Panc1 (cell line): ENCODE measurements around the gene PRSS33. TPM values are rescaled to one million over a fixed set of nuclear protein-coding genes. Genes with fewer than 3 reads are reported as not detected.

Experiments
- ATAC-seq: fragments of 200-7000 bp; cut with Tn5 transposase; 2 replicates; pipeline ENCODE4 v1.9.1; 2020; ENCODE audit warnings: mild to moderate bottlenecking, moderate library complexity
- BruUV-seq: library from RNA; stranded (reverse); fragments of 400-500 nt; replicated peaks from 2 replicates; lab custom pipeline; 2021; lab: Mats Ljungman, UMichigan
- CTCF ChIA-PET: fragments of 300-600 bp; sonication (Branson Sonifier 250); formaldehyde crosslinking; loops from one replicate; lab custom pipeline; 2022; ENCODE audit warnings: antibody characterized with exemption; lab: Charles Lee
- POLR2A ChIA-PET: fragments of 300-600 bp; sonication (Branson Sonifier 250); formaldehyde crosslinking; loops from one replicate; lab custom pipeline; 2022; ENCODE audit warnings: antibody characterized with exemption; lab: Charles Lee
- DNase-seq: peaks from one replicate; pipeline ENCODE4 v3.0.0-alpha.2; 2010; ENCODE audit warnings: low read depth, low spot score
- H3K27ac ChIP-seq: 2 replicates; pipeline ENCODE4 v1.5.1; 2011; ENCODE audit warnings: mild to moderate bottlenecking, low read length, inconsistent platforms
- H3K27me3 ChIP-seq: fragments of 200-500 bp; sonication (Bioruptor generic); 2 replicates; pipeline ENCODE4 v1.6.0; 2014; ENCODE audit warnings: low read length, inconsistent platforms; ENCODE audit not compliant: control insufficient read depth, insufficient read depth
- H3K36me3 ChIP-seq: fragments of 200-500 bp; sonication (Bioruptor generic); 2 replicates; pipeline ENCODE4 v1.5.1; 2014; ENCODE audit warnings: inconsistent platforms, mild to moderate bottlenecking, low read length, moderate library complexity; ENCODE audit not compliant: control insufficient read depth, insufficient read depth
- H3K4me1 ChIP-seq: 2 replicates; pipeline ENCODE4 v1.5.1; 2011; ENCODE audit warnings: inconsistent platforms, mild to moderate bottlenecking, low read length, moderate library complexity; ENCODE audit not compliant: control insufficient read depth, insufficient read depth
- H3K4me3 ChIP-seq, 2 experiments: 2 replicates each; pipeline ENCODE4 v1.5.1; 2011 to 2012; ENCODE audit warnings: low read depth in 2 of 2, low read length in 2 of 2, mild to moderate bottlenecking in 2 of 2, inconsistent platforms in 1 of 2, moderate library complexity in 1 of 2
- H3K9me3 ChIP-seq: fragments of 200-500 bp; sonication (Bioruptor generic); 2 replicates; pipeline ENCODE4 v1.5.1; 2014; ENCODE audit warnings: low read depth, mild to moderate bottlenecking, inconsistent platforms, low read length, moderate library complexity; ENCODE audit not compliant: control insufficient read depth, insufficient read depth
- POLR2AphosphoS5 ChIP-seq: IDR thresholded peaks from 2 replicates; pipeline ENCODE4 v1.6.1; 2012; ENCODE audit warnings: mild to moderate bottlenecking, low read depth, low read length, moderate library complexity
- SIN3A ChIP-seq: IDR thresholded peaks from 2 replicates; pipeline ENCODE4 v1.6.1; 2012; ENCODE audit warnings: low read depth, mild to moderate bottlenecking, low read length, moderate library complexity, borderline replicate concordance; ENCODE audit not compliant: insufficient read depth
- TCF7L2 ChIP-seq: IDR thresholded peaks from 2 replicates; pipeline ENCODE4 v1.6.1; 2011; ENCODE audit warnings: mild to moderate bottlenecking, low read depth, low read length, inconsistent platforms
- in situ Hi-C: cut with HindIII; loops from 2 replicates; pipeline ENCODE4 v1.10.0; 2016; ENCODE audit warnings: low sequenced_read_pairs, low pct_unique_long_range_greater_than_20kb
- intact Hi-C: fragments of 100-400 bp; cut with micrococcal nuclease; formaldehyde crosslinking; loops from one replicate; pipeline ENCODE4 v1.10.0; 2022; ENCODE audit not compliant: unreplicated experiment
- total RNA-seq: library from RNA; stranded (reverse); gene quantifications from one replicate; pipeline ENCODE4 v1.2.1, GENCODE V29; 2021; ENCODE audit not compliant: unreplicated experiment
- TF ChIP-seq, protein P1 (sequence below): fragments of 450-650 bp; IDR thresholded peaks from 2 replicates; pipeline ENCODE4 v1.5.1; 2017; ENCODE audit warnings: mild to moderate bottlenecking
- TF ChIP-seq, protein P2 (sequence below), 2 experiments: IDR thresholded peaks; 2 replicates each; pipeline ENCODE4 v1.6.1; 2011 to 2012; ENCODE audit warnings: low read depth in 2 of 2, control low read depth in 1 of 2, low read length in 1 of 2, mild to moderate bottlenecking in 1 of 2, moderate library complexity in 1 of 2; ENCODE audit not compliant: insufficient read depth in 1 of 2

Gene PRSS33
- total RNA-seq, 1 experiment from 2014 or later: 0.59 TPM

DNA sequence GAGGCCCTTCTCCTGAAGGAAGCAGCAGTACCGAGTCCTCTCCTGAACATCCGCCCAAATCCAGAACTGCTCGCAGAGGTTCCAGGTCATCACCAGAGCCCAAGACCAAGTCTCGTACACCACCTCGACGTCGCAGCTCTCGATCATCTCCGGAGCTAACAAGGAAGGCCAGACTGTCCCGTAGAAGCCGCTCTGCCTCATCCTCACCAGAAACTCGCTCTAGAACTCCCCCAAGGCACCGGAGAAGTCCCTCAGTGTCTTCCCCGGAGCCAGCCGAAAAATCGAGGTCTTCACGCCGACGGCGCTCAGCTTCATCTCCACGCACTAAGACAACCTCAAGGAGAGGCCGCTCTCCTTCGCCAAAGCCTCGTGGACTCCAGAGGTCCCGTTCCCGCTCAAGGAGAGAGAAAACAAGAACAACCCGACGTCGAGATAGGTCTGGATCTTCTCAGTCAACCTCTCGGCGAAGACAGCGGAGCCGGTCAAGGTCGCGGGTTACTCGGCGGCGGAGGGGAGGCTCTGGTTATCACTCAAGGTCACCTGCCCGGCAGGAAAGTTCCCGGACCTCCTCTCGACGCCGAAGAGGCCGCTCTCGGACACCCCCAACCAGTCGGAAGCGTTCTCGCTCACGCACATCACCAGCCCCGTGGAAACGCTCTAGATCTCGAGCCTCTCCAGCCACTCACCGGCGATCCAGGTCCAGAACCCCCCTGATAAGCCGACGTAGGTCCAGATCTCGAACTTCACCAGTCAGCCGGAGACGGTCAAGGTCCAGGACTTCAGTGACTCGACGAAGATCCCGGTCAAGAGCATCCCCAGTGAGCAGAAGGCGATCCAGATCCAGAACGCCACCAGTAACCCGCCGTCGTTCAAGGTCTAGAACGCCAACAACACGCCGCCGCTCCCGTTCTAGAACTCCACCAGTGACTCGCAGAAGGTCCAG is 21.6 kb downstream of the PRSS33 start:
- no peak for TF ChIP-seq TCF7L2
- peak; percentile 44; the same call in 1 of the 2 replicates for TF ChIP-seq POLR2AphosphoS5
- CTCF ChIA-PET: no interaction called here
- POLR2A ChIA-PET: no interaction called here
- peaks cover 41% of the 10 kb centered on the region for H3K36me3 ChIP-seq
- no peaks in the 10 kb centered on the region for H3K27me3 ChIP-seq
- no peak for ATAC-seq
- in situ Hi-C loops (no loop called here), intact Hi-C loops (no loop called here)
- H3K27ac ChIP-seq: no peak overlapping the region
- peaks cover 44% of the 10 kb centered on the region for H3K4me1 ChIP-seq
- no peak overlapping the region for H3K4me3 ChIP-seq
- DNase-seq: no peak
- no TSS peak for BruUV-seq
- no peaks in the 10 kb centered on the region; the same call in 1 of the 2 replicates for H3K9me3 ChIP-seq

DNA sequence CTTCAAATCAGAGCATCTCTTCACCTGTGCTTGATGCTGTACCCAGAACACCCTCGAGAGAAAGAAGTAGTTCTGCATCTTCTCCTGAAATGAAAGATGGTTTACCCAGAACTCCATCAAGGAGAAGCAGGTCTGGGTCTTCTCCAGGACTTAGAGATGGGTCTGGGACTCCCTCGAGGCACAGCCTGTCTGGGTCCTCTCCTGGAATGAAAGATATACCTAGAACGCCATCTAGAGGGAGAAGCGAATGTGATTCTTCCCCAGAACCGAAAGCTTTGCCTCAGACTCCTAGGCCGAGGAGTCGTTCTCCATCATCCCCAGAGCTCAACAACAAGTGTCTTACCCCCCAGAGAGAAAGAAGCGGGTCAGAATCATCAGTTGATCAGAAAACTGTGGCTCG is 22.6 kb downstream of the PRSS33 start:
- ChIA-PET CTCF (no interaction called here), POLR2A (no interaction called here)
- no peak for DNase-seq
- ATAC-seq: no peak
- intact Hi-C loops: no loop called here
- peak overlapping the region; percentile 35; the same call in 1 of the 2 replicates for H3K27ac ChIP-seq
- in situ Hi-C loops: no loop called here
- TF ChIP-seq, protein P1, sequence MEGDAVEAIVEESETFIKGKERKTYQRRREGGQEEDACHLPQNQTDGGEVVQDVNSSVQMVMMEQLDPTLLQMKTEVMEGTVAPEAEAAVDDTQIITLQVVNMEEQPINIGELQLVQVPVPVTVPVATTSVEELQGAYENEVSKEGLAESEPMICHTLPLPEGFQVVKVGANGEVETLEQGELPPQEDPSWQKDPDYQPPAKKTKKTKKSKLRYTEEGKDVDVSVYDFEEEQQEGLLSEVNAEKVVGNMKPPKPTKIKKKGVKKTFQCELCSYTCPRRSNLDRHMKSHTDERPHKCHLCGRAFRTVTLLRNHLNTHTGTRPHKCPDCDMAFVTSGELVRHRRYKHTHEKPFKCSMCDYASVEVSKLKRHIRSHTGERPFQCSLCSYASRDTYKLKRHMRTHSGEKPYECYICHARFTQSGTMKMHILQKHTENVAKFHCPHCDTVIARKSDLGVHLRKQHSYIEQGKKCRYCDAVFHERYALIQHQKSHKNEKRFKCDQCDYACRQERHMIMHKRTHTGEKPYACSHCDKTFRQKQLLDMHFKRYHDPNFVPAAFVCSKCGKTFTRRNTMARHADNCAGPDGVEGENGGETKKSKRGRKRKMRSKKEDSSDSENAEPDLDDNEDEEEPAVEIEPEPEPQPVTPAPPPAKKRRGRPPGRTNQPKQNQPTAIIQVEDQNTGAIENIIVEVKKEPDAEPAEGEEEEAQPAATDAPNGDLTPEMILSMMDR: no peak; the same call in 1 of the 2 replicates
- TF ChIP-seq, protein P2, sequence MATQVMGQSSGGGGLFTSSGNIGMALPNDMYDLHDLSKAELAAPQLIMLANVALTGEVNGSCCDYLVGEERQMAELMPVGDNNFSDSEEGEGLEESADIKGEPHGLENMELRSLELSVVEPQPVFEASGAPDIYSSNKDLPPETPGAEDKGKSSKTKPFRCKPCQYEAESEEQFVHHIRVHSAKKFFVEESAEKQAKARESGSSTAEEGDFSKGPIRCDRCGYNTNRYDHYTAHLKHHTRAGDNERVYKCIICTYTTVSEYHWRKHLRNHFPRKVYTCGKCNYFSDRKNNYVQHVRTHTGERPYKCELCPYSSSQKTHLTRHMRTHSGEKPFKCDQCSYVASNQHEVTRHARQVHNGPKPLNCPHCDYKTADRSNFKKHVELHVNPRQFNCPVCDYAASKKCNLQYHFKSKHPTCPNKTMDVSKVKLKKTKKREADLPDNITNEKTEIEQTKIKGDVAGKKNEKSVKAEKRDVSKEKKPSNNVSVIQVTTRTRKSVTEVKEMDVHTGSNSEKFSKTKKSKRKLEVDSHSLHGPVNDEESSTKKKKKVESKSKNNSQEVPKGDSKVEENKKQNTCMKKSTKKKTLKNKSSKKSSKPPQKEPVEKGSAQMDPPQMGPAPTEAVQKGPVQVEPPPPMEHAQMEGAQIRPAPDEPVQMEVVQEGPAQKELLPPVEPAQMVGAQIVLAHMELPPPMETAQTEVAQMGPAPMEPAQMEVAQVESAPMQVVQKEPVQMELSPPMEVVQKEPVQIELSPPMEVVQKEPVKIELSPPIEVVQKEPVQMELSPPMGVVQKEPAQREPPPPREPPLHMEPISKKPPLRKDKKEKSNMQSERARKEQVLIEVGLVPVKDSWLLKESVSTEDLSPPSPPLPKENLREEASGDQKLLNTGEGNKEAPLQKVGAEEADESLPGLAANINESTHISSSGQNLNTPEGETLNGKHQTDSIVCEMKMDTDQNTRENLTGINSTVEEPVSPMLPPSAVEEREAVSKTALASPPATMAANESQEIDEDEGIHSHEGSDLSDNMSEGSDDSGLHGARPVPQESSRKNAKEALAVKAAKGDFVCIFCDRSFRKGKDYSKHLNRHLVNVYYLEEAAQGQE (IDR thresholded peaks at IDR 0.05; ENCODE audit: insufficient read depth in 1 of 2, low read depth in 2 of 2, low read length in 1 of 2): no peak
- TF ChIP-seq SIN3A (no peak), POLR2AphosphoS5 (no peak), TCF7L2 (no peak)
- BruUV-seq: no TSS peak
- H3K4me1 ChIP-seq: peaks cover 33% of the 10 kb centered on the region
- H3K9me3 ChIP-seq: no peaks in the 10 kb centered on the region; the same call in 1 of the 2 replicates
- H3K4me3 ChIP-seq: no peak overlapping the region
- H3K27me3 ChIP-seq: no peaks in the 10 kb centered on the region
- peaks cover 51% of the 10 kb centered on the region for H3K36me3 ChIP-seq

DNA sequence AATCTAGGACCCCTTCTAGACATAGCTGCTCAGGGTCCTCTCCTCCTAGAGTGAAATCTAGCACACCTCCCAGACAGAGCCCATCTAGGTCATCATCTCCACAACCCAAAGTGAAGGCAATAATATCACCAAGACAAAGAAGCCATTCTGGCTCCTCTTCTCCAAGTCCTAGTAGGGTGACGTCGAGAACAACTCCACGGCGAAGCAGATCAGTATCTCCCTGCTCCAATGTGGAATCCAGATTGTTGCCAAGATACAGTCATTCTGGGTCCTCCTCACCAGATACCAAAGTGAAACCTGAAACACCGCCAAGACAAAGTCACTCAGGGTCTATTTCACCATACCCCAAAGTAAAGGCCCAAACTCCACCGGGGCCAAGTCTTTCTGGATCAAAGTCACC is 24.2 kb downstream of the PRSS33 start:
- in situ Hi-C loops: no loop called here
- intact Hi-C loops: no loop called here
- Histone ChIP-seq H3K4me1 (peaks cover 18% of the 10 kb centered on the region), H3K4me3 (no peak overlapping the region), H3K9me3 (no peaks in the 10 kb centered on the region; the same call in 1 of the 2 replicates), H3K27ac (peak overlapping the region; percentile 56), H3K27me3 (no peaks in the 10 kb centered on the region), H3K36me3 (peaks cover 66% of the 10 kb centered on the region)
- CTCF ChIA-PET: no interaction called here
- BruUV-seq: no TSS peak
- ATAC-seq (no peak), DNase-seq (no peak)
- POLR2A ChIA-PET: no interaction called here
- TF ChIP-seq TCF7L2 (no peak), SIN3A (no peak), POLR2AphosphoS5 (0 out of 2 replicates have a peak, but pooled peaks have one; percentile 20)
- TF ChIP-seq, protein P1: no peak
- TF ChIP-seq, protein P2 (IDR thresholded peaks at IDR 0.05; ENCODE audit: insufficient read depth in 1 of 2, low read depth in 2 of 2, low read length in 1 of 2): no peak
